Sigmoid colon (tissue), 4 donors: ENCODE results near the gene SYNDIG1.

Source experiments
- EP300 ChIP-seq, 4 donors: sonication (generic); formaldehyde crosslinking; IDR thresholded peaks; one replicate each; pipeline ENCODE4 v1.6.1; 2017; ENCODE audit warnings: antibody characterized with exemption in 4 of 4
- POLR2A ChIP-seq, 2 donors: fragments of 450-650 bp; IDR thresholded peaks; one replicate each; pipeline ENCODE4 v1.6.1; 2016; ENCODE audit warnings: antibody characterized with exemption in 2 of 2, mild to moderate bottlenecking in 2 of 2, moderate library complexity in 2 of 2
- POLR2AphosphoS5 ChIP-seq, 4 donors: sonication (generic); formaldehyde crosslinking; IDR thresholded peaks; one replicate each; pipeline ENCODE4 v1.6.1; 2017; ENCODE audit warnings: antibody characterized with exemption in 4 of 4
- TF ChIP-seq, protein P1 (sequence below), 4 experiments: fragments of 450-650 bp in 3 of 4; fragments of 200-600 bp in 1 of 4; IDR thresholded peaks; one replicate each; pipeline ENCODE4 v1.5.1; 2016 to 2019; ENCODE audit warnings: antibody characterized with exemption in 4 of 4, mild to moderate bottlenecking in 3 of 4, moderate library complexity in 2 of 4

DNA sequence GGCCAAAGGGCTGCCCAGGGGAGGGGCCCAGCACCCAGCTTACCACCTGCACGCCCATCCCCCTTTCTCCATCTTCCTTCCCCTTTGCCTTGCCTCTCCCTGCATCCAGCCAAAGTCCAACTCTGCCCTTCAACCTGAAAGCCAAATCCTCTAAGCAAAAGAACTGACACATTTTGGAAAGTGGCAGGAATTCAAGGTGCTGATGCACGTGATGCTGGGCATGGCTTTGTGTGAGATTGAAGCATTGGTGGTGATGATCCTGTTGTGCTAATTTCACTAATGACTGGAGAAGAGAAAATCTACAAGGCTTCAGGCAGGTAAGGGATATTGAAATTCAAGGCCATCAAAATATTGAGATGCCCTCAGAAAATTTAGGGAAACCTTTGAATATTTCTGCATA is 23.3 kb downstream of the SYNDIG1 start:
- TF ChIP-seq, protein P1, sequence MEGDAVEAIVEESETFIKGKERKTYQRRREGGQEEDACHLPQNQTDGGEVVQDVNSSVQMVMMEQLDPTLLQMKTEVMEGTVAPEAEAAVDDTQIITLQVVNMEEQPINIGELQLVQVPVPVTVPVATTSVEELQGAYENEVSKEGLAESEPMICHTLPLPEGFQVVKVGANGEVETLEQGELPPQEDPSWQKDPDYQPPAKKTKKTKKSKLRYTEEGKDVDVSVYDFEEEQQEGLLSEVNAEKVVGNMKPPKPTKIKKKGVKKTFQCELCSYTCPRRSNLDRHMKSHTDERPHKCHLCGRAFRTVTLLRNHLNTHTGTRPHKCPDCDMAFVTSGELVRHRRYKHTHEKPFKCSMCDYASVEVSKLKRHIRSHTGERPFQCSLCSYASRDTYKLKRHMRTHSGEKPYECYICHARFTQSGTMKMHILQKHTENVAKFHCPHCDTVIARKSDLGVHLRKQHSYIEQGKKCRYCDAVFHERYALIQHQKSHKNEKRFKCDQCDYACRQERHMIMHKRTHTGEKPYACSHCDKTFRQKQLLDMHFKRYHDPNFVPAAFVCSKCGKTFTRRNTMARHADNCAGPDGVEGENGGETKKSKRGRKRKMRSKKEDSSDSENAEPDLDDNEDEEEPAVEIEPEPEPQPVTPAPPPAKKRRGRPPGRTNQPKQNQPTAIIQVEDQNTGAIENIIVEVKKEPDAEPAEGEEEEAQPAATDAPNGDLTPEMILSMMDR (IDR thresholded peaks at IDR 0.05), result no peak
- TF ChIP-seq POLR2A (IDR thresholded peaks at IDR 0.05) (no peak), POLR2AphosphoS5 (IDR thresholded peaks at IDR 0.05) (no peak), EP300 (IDR thresholded peaks at IDR 0.05) (no peak)
